HPDE6-E6E7 (cell line): ENCODE measurements around the gene LTBP1.
A peak's percentile ranks its signal among the peaks of the same experiment; 100 is the strongest.
"Not testable (repeated sequence)": the region's sequence is repeated elsewhere in the genome, so short reads cannot be mapped to it uniquely, and the experiment has no call there.

ENCODE experiments used
- DNase-seq: peaks from one replicate; pipeline ENCODE4 v3.0.0; 2011; ENCODE audit warnings: missing footprints; ENCODE audit errors: extremely low spot score

LTBP1 gene

DNA sequence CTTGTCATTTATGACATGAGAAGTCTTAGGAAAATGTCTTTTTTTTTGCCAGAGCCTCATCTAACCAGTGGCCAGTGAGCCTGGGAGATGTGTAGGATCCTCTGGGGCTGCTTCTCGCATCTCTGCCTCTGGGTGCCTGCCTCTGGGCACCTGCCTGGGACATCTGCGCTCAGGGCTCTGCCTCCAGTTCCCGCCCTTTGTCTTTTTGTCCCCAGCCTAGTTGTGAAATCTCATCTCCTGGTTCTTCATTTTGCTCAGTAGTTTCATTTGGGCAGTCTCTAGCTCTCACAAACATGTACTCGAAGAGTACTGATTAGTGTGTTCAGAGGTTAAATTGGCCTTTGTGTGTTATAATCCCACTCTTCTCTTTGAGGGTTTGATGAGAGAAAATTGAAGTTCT, 92.0 kb downstream of the LTBP1 start:
- no peak for DNase-seq

DNA sequence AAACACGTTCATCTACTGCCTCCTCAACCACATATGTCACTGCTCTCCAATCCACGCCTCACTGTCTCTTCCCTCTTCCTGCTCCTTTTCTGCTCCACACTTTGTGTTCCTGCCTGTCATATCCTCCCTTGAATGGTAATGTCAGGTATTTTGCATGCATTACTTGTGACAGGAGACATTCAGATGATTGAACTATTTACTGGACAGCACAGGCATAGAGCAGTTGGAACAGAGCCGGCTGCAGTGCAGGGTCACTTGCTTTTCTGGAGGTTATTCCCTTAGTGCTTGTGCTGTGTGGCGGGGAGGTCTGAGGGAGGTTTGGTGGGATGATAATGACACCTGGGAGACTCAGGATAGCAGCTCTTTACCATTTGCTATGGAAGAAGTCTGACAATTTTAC, 93.8 kb downstream of the LTBP1 start:
- no peak for DNase-seq

DNA sequence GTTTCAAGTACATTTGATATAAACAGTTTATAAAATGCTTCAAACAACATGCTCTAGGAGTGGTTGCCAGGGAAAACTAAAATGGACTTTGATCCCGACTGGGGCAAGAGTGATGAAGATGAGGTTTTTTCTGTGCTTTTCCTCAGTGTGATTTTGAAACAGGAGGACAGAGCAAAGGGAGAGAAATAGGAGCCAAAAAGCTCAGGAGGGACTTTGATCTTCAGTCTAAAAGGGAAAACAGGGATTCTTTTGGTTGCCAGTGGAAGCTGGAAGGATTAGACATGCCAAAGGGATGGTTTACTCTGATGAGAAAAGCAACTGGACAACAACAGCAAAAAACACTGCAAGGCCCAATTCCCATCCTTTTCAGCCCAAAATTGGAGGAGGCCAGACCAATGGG, 95.5 kb downstream of the LTBP1 start:
- DNase-seq: no peak

DNA sequence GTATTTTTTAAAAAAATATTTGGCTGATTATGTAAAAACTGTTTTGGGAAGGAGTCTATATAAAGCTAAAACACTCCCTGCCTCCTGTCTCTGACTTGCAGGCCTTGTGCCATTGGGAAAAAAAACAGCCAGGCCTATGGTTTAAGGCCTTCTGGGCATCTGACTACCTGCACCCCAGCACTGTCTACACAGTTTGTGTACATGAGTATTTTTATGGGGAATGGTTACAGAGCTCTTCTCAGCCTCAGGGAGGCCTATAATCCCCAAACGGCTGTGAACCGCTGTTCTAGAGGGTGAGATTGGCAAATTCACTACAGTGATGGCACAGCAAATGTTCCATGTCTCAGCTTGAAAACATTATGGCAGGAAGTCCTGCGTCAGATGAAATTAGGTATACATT, 96.1 kb downstream of the LTBP1 start:
- DNase-seq: no peak

DNA sequence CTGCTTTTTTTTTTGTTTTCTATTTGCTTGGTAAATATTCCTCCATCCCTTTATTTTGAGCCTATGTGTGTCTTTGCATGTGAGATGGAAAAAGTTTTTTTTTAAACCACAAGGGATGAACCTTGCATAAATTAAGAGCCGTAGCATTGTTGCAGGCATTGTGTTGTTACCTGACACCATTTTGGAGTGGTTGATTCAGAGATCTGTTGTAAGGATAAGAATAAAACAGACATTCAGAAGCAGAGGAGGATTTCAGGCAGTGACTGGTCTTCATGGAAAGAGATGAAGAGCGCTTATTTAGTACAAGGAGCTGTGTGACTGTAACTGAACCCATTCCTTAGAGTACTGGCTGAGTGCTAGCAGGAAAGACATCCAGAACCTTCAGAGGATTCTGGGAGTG, 101.2 kb downstream of the LTBP1 start:
- no peak for DNase-seq

DNA sequence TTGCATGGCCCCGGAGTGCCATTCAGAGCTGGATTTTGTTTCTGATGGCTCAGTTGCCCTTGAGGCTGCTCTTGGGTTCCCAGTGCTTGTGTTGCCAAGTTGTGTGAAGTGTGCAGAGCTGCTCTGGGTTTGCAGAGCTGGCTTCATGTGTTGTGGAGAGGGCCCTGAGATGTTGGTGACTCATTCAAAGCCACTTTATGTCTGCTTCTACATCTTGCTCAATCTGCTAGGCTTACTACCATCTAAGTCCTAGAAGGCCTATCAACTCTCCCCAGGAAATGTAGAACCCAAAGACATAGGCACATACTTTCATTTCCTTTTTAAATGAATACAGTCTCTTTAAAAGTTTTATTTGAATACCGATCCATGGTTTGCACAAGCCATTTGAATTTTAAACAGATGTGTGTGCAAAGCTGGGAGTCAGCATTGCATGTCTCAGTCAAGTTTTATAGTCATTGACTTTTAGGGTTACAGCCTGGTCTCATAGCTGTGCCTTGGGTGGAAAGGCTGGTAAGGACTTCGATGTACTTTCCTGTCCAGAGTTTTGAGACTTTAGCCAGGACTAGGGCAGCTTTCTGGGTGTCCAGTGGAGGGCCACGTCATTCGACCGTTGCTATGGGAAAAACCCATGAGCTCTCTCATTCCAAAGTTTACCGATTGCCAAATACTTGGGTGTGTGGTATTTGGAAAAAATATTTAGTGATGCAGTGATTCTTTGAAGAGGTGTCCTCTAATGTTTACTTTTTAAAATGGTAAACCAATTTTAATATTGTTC, 105.0 kb downstream of the LTBP1 start:
- no peak for DNase-seq

DNA sequence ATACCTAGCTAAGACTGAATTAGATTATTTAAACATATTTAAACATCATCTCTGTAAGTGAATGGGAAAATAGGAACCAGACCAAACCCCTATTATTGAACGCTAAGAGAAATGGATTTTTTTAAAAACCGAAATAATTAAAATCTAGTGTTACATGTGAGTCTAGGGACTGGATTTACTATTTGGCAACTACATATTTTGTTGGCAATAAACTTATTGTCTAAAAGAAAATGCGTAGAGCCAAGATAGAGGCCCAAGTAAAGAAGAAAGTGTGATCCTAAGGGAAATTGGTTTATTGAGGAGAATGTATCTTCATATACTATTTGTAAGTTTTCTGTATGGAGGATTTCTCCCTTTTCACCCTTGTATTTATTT, 105.6 kb downstream of the LTBP1 start:
- DNase-seq: no peak

DNA sequence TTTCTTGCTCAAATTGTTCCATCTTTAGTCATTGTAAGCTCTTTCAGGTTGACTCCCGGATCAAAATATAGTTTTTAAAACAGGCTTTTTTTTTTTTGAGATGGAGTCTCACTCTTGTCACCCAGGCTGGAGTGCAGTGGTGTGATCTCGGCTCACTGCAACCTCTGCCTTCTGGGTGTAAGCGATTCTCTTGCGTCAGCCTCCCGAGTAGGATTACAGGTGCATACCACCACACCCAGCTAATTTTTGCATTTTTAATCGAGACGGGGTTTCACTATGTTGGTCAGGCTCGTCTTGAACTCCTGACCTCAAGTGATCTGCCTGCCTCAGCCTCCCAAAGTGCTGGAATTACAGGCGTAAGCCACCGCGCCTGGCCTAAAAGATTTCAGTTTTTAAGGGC, 106.0 kb downstream of the LTBP1 start:
- DNase-seq: not testable (repeated sequence)

DNA sequence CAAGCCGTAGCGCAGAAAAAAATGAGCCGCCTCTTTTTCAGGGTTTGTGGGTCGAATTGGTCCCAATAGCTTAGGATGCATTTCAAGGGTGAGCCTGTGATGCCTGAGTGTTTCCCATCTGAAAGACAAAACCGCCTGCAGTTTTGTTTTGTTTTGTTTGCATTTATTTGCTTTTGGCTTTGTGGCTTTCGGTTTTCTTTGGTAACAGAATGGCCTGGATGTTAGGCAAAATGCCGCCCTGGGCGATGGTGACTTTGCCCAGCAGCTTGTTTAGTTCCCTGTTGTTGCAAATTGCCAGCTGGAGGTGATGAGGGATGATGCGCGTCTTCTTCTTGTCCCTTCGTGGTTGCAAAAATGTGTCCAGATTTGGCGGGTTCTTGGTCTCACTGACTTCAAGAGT, 109.4 kb downstream of the LTBP1 start:
- no peak for DNase-seq

DNA sequence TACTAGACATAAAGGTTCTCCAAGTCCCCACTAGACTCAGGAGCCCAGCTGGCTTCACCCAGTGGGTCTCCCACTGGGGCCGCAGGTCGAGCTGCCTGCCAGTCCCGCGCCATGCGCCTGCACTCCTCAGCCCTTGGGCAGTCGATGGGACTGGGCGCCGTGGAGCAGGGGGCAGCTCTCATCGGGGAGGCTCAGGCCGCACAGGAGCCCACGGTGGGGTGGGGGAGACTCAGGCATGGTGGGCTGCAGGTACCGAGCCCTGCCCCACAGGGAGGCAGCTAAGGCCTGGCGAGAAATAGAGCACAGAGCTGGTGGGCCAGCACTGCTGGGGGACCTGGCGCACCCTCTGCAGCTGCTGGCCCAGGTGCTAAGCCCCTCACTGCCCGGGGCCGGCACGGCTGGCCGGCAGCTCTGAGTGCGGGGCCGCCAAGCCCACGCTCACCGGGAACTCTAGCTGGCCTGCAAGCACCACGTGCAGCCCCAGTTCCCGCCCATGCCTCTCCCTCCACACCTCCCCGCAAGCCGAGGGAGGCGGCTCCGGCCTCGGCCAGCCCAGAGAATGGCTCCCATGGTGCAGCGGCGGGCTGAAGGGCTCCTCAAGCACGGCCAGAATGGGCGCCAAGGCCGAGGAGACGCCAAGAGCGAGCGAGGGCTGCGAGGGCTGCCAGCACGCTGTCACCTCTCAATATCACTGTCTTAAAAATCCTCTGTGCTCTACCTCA, 110.7 kb downstream of the LTBP1 start:
- DNase-seq: not testable (repeated sequence)

DNA sequence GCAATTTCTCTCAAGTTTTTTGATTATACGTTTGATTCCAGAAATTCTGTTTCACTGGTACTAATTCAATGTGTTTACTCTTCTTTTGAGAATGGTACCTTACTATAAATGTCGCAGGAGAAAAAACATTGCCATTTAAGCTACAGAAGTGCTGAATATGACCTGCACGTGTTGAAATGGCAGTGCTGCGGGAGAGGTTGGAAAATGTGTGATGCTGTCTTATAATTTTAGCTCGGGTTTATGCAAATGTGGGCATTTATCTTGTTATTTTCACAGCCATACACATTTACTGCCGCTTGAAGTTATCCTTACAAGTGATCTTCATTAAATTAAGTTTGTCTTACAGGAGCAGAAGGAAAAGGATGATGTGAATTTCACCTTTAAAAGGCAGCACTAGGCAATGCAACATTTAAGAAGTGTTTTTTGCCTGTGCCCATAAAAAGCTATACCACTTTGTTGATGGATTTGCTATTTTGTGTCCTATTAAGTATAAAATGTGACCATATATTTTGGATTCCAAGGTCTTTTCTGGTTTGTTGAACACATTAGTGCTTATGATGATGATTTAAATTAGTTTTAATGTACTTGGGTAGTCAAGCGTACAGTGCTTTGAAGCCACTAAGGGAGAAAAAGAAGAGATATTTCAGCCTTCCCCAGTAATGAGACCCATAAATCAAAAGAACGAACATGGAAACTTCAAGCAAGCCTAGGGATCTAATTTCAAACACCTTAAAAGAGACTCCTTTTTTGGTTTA, 112.1 kb downstream of the LTBP1 start:
- no peak for DNase-seq

DNA sequence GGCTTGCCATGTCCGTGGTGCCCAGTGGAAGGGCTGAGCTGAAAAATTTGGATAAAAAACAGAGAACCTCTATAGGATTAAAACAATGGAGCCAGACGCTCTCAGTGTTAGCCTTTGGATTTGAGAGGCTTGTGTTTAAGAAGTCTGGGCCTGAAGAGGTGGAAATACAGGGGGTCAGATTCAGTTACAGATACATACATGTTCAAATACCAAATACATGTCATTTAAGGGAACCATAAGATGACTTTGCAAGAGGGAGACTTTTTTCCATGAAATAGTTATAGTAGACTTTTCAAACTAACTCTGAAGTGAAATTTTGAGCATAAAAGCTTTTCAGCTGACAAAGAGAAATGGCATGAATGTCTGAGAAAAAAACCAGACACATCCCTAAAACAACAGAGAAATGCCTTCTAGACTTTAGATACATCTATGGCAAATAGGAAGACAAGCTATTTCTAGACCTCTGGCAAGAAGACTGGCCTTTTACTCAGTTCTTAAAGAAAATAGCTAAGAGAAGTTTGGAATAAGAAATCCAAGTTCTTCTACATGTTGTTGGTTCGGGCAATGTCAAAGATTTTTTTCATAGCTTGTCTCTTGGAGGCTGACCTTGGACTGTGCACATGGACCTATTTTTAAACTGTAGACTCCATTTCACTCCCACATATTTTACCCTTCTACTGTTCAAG, 112.9 kb downstream of the LTBP1 start:
- no peak for DNase-seq

DNA sequence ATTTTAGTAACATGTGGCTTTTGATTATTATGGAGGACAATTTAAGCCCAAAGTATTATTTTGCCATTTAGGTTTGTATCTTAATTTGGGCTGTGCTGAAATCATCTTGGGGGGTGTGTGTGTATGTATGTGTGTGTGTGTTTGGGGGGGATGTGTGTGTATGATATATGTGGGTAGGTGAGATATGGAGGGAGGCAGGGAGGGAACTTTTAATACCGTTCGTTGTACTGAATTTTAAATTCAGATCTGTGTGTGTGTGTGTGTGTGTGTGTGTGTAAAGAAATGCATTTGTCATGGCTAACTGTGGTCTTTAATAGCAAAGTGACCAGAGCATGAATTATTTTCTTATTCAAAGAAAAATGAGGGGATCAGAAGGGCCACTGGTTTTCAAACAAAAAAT, 113.7 kb downstream of the LTBP1 start:
- DNase-seq: no peak

DNA sequence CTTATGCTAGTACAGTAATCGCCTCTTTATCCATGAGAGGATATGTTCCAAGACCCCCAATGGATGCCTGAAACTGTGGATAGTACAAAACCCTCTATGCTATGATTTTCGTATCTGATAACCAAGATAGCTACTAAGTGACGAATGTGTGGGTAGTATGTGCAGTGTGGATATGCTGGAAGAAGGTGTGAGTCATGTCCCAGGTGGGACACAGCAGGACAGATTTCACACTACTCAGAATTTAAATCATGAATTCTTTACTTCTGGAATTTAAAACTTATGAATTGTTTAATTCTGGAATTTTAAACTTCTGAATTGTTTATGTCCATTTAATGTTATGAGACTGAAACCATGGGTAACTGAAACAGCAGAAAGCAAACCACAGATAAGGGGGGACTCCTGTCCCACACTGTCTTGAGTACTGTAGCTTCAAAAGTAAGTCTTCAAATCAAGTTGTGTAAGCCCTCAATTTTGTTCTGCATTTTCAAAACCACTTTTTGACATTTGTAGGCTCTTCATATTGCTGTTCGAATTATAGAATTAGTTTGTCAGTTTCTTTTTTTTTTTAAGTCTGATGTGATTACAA, 116.0 kb downstream of the LTBP1 start:
- DNase-seq: no peak

DNA sequence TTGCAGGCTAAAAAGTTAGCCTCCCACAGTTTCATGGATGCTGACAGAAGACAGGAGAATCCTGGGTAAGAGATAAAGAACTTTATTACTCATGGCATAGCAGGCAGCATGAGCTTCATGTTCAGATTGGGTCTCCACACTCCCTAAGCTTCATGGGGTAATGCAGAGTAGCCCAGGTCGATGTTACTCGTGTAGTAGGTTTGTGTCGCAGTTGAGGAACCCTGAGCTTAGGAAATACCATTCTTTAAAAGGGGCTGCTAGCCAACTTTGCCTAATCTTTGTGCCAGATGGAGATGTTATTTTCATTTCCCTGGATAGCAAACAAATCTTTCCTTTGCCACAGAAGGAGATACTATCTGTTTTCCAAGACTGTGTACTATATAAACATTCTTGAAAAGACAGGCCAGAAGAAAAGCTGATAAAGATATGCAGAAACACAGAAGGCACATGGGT, 117.6 kb downstream of the LTBP1 start:
- DNase-seq: no peak

DNA sequence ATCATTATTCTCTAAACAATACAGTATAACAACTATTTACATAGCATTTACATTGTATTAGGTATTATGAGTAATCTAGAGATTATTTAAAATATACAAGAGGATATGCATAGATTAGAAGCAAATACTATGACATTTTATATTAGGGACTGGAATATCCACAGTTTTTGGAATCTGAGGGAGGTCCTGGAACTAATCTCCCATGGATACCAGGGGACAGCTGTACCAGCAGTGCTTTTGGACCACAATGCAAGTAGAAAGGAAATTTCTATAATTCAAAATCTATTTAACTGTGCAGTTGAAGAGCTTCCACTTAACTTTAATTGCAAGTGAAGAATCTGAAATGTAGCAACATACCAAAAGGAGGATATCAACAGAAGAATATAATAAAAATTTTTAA, 120.8 kb downstream of the LTBP1 start:
- DNase-seq: no peak

DNA sequence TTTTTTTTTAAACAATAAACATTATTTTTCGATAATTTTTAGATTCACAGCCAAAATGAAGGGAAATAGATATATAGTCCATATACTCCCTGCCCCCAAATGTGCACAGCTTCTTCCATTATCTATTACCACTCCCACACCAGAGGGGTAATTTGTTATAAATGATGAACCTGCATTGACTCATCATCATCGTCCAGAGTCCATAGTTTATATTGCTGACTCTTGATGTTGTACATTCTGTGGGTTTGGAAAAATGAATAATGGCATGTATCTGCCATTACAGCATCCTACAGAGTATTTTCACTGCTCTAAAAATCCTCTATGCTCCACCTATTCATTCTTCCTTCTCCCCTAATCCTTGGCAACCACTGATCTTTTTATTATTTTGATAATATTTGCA, 121.5 kb downstream of the LTBP1 start:
- no peak for DNase-seq

DNA sequence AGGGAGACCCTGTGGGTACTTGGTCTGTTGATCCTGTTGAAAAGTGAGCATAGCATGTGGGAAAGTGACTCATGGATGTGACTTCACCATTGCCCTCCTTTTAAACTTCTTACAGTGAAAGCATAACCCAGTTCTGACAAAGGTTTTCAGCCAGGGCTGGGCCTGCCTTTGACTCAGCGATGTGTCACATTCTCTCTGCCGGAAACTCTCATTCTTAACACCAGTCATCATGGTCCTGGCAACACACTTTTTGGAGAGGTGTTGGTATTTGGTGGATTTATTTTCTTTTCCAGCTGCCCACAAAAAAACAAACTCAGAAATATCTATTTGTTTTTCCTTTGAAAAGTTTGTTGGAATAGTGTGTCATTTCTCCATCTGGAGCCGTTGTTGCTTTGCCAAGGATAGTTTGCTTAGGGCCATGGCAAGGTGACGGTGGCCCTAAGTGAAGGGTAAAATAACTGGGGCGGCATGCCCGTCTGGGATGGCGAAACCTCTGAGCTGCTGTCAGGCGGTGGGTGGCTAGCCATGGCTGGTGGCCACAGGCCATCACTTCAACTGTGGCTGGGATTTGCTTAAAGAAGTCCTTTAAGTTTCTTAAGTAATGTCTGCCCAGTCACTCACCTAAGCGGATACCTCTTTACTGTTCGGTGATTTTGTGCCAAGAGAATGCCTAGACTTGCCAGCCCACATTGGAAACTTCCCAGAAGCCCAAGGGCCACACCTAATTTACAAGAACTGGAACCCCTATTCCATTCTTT, 123.3 kb downstream of the LTBP1 start:
- peak; percentile 87 for DNase-seq

DNA sequence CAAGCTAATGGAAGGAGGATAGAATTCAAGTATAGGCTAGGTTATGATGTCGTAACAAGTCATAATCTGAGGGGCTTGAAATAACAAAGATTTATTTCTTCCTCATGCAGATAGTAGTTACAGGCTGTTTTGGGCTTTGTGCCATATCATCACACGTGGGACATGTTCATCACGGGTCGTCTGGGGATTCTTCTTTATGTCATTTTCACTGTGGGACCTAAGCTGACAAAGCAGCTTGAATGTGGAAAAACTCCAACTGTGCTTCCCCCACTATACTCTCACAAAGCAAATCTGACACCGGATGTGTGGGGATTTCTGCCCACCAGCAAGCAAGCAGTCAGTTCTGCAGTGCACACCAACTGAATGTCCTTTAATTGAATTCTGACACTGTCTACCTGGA, 124.8 kb downstream of the LTBP1 start:
- DNase-seq: no peak

DNA sequence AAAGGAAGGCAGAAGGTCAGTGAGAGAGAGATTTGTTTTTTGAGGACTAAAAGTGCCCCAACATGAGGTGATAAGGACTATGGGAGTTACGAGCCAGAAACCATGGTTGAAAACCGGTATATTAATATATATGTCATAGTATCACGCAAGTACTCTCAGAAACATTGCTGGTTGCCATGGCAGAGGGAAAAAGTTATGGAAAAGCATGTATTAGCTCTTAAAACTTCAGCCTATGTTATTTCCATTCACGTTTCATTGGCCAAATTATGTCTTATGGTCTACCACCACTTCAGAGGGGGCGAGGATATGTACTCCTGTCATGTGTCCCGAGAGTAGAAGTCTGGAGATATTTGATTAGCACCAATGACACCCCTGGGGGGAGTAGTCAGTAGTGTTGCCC, 125.9 kb downstream of the LTBP1 start:
- DNase-seq: no peak

DNA sequence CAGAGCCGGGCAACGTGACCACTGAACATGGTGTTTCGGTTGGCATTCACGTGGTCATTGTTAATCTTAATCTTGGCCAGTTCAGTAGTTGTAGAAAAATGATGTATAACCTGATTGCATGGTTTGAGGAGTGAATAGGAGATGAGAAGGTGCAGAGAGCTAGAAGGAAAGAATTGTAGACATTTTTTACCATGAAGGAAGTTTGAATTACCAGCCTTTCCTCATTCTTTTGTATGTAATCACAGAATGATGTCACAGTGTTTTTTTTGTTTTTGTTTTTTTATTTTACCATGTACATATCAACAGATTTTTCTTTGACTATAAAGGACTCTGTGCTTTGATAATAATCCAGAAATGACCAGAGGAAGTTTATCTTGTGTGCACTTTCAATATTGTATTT, 126.3 kb downstream of the LTBP1 start:
- DNase-seq: peak; percentile 23
